ENCODE measurements around the gene CSAG1. TPM values are rescaled to one million over a fixed set of nuclear protein-coding genes. Genes with fewer than 3 reads are reported as not detected.
"Not testable (repeated sequence)": the region's sequence is repeated elsewhere in the genome, so short reads cannot be mapped to it uniquely, and the experiment has no call there.

The CSAG1 gene
- total and polyA plus RNA-seq, 4 donors: not detected

DNA sequence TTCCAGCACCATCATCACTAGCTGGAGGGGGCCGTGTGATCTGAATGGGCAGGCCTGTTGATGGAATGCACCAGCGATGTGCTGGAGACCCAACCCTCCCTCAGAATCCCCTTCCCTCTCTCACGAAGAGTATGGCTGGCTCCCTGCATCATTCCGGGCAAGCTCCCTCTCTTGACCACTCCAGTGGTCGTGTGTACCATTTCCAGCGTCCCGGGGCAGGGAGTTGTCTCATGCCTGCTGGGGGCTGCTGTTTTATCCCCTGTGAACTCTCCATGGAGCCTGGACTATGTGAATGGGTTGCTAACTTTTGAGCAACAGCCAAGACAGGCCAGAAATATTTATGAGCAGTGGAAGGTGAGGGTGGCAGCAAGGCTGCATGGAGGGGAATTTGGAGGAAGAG, 8.1 kb downstream of the CSAG1 start:
- no peak for DNase-seq (ENCODE audit: low spot score)
- H3K4me1 ChIP-seq (ENCODE audit: control insufficient read depth in 4 of 4, insufficient read depth in 4 of 4, low read length in 3 of 4): no peaks in the 10 kb centered on the region
- no peak overlapping the region for H3K27ac ChIP-seq (ENCODE audit: low read depth in 1 of 2, low read length in 2 of 2)
- H3K4me3 ChIP-seq (ENCODE audit: low read depth in 1 of 3, low read length in 3 of 3): no peak overlapping the region
- H3K36me3 ChIP-seq (ENCODE audit: control insufficient read depth in 4 of 4, insufficient read depth in 3 of 4, low read depth in 1 of 4, low read length in 3 of 4): no peaks in the 10 kb centered on the region
- no peak for TF ChIP-seq TAF1 (conservative IDR thresholded peaks at IDR 0.05)
- TF ChIP-seq YY1 (IDR thresholded peaks at IDR 0.05): no peak
- TF ChIP-seq, protein P1, sequence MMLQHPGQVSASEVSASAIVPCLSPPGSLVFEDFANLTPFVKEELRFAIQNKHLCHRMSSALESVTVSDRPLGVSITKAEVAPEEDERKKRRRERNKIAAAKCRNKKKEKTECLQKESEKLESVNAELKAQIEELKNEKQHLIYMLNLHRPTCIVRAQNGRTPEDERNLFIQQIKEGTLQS (IDR thresholded peaks at IDR 0.05): no peak
- TF ChIP-seq HNF4A (conservative IDR thresholded peaks at IDR 0.05): no peak
- no peak for TF ChIP-seq NR2F2 (IDR thresholded peaks at IDR 0.05)
- no peak for TF ChIP-seq JUND (IDR thresholded peaks at IDR 0.05)
- no peak for TF ChIP-seq HNF4G (IDR thresholded peaks at IDR 0.05)
- TF ChIP-seq, protein P2, sequence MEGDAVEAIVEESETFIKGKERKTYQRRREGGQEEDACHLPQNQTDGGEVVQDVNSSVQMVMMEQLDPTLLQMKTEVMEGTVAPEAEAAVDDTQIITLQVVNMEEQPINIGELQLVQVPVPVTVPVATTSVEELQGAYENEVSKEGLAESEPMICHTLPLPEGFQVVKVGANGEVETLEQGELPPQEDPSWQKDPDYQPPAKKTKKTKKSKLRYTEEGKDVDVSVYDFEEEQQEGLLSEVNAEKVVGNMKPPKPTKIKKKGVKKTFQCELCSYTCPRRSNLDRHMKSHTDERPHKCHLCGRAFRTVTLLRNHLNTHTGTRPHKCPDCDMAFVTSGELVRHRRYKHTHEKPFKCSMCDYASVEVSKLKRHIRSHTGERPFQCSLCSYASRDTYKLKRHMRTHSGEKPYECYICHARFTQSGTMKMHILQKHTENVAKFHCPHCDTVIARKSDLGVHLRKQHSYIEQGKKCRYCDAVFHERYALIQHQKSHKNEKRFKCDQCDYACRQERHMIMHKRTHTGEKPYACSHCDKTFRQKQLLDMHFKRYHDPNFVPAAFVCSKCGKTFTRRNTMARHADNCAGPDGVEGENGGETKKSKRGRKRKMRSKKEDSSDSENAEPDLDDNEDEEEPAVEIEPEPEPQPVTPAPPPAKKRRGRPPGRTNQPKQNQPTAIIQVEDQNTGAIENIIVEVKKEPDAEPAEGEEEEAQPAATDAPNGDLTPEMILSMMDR (IDR thresholded peaks at IDR 0.05; ENCODE audit: low read depth, low read length, missing input control): no peak
- no peak for TF ChIP-seq FOXA2 (IDR thresholded peaks at IDR 0.05)
- no peak for TF ChIP-seq FOXA1 (IDR thresholded peaks at IDR 0.05)
- no peak for TF ChIP-seq SP1 (IDR thresholded peaks at IDR 0.05)
- TF ChIP-seq GABPA (IDR thresholded peaks at IDR 0.05 in 1 of 2, conservative IDR thresholded peaks at IDR 0.05 in 1 of 2): no peak
- TF ChIP-seq RAD21 (IDR thresholded peaks at IDR 0.05): no peak
- TF ChIP-seq, protein P3, sequence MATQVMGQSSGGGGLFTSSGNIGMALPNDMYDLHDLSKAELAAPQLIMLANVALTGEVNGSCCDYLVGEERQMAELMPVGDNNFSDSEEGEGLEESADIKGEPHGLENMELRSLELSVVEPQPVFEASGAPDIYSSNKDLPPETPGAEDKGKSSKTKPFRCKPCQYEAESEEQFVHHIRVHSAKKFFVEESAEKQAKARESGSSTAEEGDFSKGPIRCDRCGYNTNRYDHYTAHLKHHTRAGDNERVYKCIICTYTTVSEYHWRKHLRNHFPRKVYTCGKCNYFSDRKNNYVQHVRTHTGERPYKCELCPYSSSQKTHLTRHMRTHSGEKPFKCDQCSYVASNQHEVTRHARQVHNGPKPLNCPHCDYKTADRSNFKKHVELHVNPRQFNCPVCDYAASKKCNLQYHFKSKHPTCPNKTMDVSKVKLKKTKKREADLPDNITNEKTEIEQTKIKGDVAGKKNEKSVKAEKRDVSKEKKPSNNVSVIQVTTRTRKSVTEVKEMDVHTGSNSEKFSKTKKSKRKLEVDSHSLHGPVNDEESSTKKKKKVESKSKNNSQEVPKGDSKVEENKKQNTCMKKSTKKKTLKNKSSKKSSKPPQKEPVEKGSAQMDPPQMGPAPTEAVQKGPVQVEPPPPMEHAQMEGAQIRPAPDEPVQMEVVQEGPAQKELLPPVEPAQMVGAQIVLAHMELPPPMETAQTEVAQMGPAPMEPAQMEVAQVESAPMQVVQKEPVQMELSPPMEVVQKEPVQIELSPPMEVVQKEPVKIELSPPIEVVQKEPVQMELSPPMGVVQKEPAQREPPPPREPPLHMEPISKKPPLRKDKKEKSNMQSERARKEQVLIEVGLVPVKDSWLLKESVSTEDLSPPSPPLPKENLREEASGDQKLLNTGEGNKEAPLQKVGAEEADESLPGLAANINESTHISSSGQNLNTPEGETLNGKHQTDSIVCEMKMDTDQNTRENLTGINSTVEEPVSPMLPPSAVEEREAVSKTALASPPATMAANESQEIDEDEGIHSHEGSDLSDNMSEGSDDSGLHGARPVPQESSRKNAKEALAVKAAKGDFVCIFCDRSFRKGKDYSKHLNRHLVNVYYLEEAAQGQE (IDR thresholded peaks at IDR 0.05): no peak
- TF ChIP-seq, protein P4, sequence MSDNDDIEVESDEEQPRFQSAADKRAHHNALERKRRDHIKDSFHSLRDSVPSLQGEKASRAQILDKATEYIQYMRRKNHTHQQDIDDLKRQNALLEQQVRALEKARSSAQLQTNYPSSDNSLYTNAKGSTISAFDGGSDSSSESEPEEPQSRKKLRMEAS (IDR thresholded peaks at IDR 0.05): no peak
- TF ChIP-seq, protein P5, sequence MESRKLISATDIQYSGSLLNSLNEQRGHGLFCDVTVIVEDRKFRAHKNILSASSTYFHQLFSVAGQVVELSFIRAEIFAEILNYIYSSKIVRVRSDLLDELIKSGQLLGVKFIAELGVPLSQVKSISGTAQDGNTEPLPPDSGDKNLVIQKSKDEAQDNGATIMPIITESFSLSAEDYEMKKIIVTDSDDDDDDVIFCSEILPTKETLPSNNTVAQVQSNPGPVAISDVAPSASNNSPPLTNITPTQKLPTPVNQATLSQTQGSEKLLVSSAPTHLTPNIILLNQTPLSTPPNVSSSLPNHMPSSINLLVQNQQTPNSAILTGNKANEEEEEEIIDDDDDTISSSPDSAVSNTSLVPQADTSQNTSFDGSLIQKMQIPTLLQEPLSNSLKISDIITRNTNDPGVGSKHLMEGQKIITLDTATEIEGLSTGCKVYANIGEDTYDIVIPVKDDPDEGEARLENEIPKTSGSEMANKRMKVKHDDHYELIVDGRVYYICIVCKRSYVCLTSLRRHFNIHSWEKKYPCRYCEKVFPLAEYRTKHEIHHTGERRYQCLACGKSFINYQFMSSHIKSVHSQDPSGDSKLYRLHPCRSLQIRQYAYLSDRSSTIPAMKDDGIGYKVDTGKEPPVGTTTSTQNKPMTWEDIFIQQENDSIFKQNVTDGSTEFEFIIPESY (IDR thresholded peaks at IDR 0.05): no peak
- no peak for TF ChIP-seq RXRA (IDR thresholded peaks at IDR 0.05)
- TF ChIP-seq EGR1 (IDR thresholded peaks at IDR 0.05; ENCODE audit: low read depth in 2 of 2): no peak
- peaks cover 0 to 2% (median 0%) of the 10 kb centered on the region in 4 donors for H3K27me3 ChIP-seq (ENCODE audit: control insufficient read depth in 4 of 4, insufficient read depth in 4 of 4, low read length in 3 of 4)
- no peaks in the 10 kb centered on the region for H3K9me3 ChIP-seq (ENCODE audit: control insufficient read depth in 4 of 4, low read length in 3 of 4)
- 77% methylated on average over 7 of the region's 7 CpGs for WGBS
- H3K9ac ChIP-seq (ENCODE audit: low read depth in 1 of 2, low read length in 2 of 2): no peak overlapping the region

DNA sequence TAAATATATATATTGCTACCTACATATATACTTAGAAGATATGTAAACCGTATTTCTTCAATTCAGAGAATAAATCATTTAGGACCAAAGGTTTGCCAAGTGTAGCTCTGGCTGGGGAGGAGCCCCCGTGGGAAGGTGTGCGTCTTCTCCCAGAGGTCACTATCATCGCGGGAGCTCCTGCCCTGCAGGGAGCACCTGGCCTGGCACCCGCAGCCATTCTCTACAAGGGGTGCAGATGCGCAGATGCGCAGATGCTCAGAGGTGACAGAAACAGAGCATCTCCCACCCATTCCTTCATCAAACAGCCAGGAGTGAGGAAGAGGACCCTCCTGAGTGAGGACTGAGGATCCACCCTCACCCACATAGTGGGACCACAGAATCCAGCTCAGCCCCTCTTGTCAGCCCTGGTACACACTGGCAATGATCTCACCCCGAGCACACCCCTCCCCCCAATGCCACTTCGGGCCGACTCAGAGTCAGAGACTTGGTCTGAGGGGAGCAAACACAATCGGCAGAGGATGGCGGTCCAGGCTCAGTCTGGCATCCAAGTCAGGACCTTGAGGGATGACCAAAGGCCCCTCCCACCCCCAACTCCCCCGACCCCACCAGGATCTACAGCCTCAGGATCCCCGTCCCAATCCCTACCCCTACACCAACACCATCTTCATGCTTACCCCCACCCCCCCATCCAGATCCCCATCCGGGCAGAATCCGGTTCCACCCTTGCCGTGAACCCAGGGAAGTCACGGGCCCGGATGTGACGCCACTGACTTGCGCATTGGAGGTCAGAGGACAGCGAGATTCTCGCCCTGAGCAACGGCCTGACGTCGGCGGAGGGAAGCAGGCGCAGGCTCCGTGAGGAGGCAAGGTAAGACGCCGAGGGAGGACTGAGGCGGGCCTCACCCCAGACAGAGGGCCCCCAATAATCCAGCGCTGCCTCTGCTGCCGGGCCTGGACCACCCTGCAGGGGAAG, 19.4 kb downstream of the CSAG1 start, which contains the start of gene MAGEA2B:
Gene MAGEA2B (plus strand): TSS at position 814 of the 973 bp plus-strand sequence. CDS start 2,479 bp downstream, outside the sequence.
- WGBS: no CpG with 5 or more reads among the region's 35 CpGs
- DNase-seq (ENCODE audit: low spot score); H3K27me3 ChIP-seq (ENCODE audit: control insufficient read depth in 4 of 4, insufficient read depth in 4 of 4, low read length in 3 of 4): not testable (repeated sequence)

DNA sequence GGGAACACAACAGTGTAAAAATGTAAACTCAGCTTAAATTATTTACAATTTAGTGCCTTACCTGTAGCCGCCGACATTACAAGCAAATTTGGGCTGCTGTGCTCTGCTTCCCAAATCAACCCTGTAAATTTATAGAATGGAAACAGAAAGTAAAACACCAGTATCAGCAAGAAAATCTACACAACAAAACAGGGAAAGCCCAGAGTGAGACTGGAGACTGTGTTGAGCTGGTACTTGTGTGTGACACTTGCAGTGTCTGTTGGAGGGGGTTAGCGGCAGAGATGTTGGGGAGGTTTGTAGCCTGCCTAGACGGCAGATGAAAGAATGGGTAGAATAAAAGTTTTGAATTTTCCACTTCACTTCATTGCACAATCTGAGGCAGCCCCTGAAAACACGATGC, 20.3 kb downstream of the CSAG1 start:
- DNase-seq (ENCODE audit: low spot score); H3K4me1 ChIP-seq (ENCODE audit: control insufficient read depth in 4 of 4, insufficient read depth in 4 of 4, low read length in 3 of 4); H3K9me3 ChIP-seq (ENCODE audit: control insufficient read depth in 4 of 4, low read length in 3 of 4); H3K36me3 ChIP-seq (ENCODE audit: control insufficient read depth in 4 of 4, insufficient read depth in 3 of 4, low read depth in 1 of 4, low read length in 3 of 4); H3K27me3 ChIP-seq (ENCODE audit: control insufficient read depth in 4 of 4, insufficient read depth in 4 of 4, low read length in 3 of 4); H3K9ac ChIP-seq (ENCODE audit: low read depth in 1 of 2, low read length in 2 of 2); H3K27ac ChIP-seq (ENCODE audit: low read depth in 1 of 2, low read length in 2 of 2); H3K4me3 ChIP-seq (ENCODE audit: low read depth in 1 of 3, low read length in 3 of 3): not testable (repeated sequence)
- no CpG with 5 or more reads among the region's 5 CpGs for WGBS

More for the DNA sequence above, 19.4 kb downstream of the CSAG1 start, which contains the start of gene MAGEA2B:
- not testable (repeated sequence) for H3K27ac ChIP-seq (ENCODE audit: low read depth in 1 of 2, low read length in 2 of 2); H3K9ac ChIP-seq (ENCODE audit: low read depth in 1 of 2, low read length in 2 of 2); H3K36me3 ChIP-seq (ENCODE audit: control insufficient read depth in 4 of 4, insufficient read depth in 3 of 4, low read depth in 1 of 4, low read length in 3 of 4); H3K4me3 ChIP-seq (ENCODE audit: low read depth in 1 of 3, low read length in 3 of 3); H3K4me1 ChIP-seq (ENCODE audit: control insufficient read depth in 4 of 4, insufficient read depth in 4 of 4, low read length in 3 of 4); H3K9me3 ChIP-seq (ENCODE audit: control insufficient read depth in 4 of 4, low read length in 3 of 4)
